ENCODE results near the gene NUP37.

Gene NUP37

DNA sequence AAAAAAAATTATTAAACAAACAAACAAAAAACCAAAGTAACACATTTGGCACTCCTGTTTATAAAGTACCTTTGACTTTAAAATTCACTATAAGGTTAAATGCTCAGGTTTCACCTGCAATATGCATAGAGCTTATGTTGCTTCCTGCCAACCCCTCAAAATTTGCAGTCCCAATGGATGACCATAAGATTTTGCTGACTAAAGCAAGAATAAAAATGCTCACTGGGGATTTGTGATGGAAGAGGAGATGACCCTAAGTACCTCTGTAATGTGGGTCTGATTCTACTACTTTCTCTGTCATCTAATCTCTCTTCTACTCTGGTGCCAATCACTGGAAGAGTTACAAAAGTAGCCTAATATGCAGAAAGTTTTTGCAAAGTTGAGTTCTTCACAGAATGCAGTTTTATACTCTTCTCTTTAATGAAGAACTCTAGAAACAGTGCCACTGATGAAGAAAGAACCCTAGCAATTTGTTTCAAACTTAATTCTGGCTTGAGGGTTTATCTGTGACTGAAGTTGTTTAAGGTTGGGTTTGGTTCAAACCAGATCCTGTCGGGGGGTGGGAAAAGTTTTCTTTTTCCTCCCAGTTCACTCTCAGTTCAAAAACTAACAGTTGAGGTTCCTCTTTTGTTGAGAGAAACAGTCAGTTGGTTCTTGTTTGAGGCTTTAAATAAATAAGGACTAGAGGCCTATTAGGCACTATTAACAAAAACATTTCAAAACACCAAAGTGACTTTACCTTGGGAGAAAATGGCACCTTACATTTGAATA is 69.1 kb downstream of the NUP37 start:
- no peaks in the 10 kb centered on the region for H3K9me3 ChIP-seq (ENCODE audit: control insufficient read depth, low read length)
- H3K27ac ChIP-seq, result no peak overlapping the region
- no peaks in the 10 kb centered on the region for H3K79me2 ChIP-seq
- H3K4me2 ChIP-seq (ENCODE audit: low read length), result no peak overlapping the region
- H3K27me3 ChIP-seq (ENCODE audit: control insufficient read depth, insufficient read depth, low read length), result no peaks in the 10 kb centered on the region
- H3K9ac ChIP-seq, result no peak overlapping the region
- no peak for TF ChIP-seq CTCF (IDR thresholded peaks at IDR 0.05)
- H2AFZ ChIP-seq, result no peak overlapping the region
- H3K36me3 ChIP-seq (ENCODE audit: control insufficient read depth, insufficient read depth, low read length), result no peaks in the 10 kb centered on the region
- H3K4me1 ChIP-seq, result no peaks in the 10 kb centered on the region
- H3K4me3 ChIP-seq (ENCODE audit: low read depth, low read length), result no peak overlapping the region

GRCh38 chr12:102043928-102044327 is 76.0 kb downstream of the NUP37 start:
- H3K79me2 ChIP-seq, result no peaks in the 10 kb centered on the region
- no peaks in the 10 kb centered on the region for H3K9me3 ChIP-seq (ENCODE audit: control insufficient read depth, low read length)
- H3K4me2 ChIP-seq (ENCODE audit: low read length), result no peak overlapping the region
- no peak overlapping the region for H3K4me3 ChIP-seq (ENCODE audit: low read depth, low read length)
- no peak overlapping the region for H3K9ac ChIP-seq
- no peaks in the 10 kb centered on the region for H3K36me3 ChIP-seq (ENCODE audit: control insufficient read depth, insufficient read depth, low read length)
- TF ChIP-seq CTCF (IDR thresholded peaks at IDR 0.05), result no peak
- no peak overlapping the region for H2AFZ ChIP-seq
- no peak overlapping the region for H3K27ac ChIP-seq
- no peaks in the 10 kb centered on the region for H3K27me3 ChIP-seq (ENCODE audit: control insufficient read depth, insufficient read depth, low read length)
- H3K4me1 ChIP-seq, result no peaks in the 10 kb centered on the region

DNA sequence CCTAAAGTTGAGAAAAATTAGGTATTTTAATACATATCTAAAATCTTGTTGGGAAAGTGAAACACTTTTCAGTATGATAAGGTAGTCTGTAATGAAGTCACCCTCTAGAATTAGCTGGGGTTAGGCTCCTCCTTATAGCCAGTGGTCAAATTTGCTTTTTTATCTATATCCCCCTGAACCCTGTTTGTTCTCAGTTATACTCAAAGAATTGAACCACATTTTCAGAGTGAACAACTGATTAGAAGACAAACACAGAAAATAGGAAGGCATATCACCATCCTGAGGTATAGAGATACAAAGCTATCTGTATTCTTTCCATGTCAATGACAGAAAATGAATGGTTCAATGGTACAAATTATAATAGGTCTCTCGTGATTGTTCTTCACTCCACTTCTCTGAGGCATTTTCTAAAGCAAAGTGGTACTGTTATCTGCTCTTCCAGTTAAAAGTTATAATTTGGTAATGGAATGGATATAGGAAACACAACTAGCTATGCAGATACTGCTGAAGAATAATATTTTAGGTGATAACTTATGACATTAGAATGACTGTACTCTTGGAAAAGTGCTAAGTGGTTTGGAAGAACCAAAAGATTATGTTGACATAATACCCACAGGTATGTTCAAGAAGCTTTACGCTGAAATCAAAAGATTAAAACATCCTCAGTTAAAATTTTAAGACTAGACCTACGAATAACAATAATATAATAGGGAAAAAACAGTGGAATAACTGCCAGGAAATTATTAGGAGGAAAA is 85.7 kb downstream of the NUP37 start:
- Histone ChIP-seq H3K79me2 (no peaks in the 10 kb centered on the region), H2AFZ (no peak overlapping the region), H3K9me3 (ENCODE audit: control insufficient read depth, low read length) (no peaks in the 10 kb centered on the region), H3K36me3 (ENCODE audit: control insufficient read depth, insufficient read depth, low read length) (no peaks in the 10 kb centered on the region), H3K27me3 (ENCODE audit: control insufficient read depth, insufficient read depth, low read length) (no peaks in the 10 kb centered on the region), H3K4me3 (ENCODE audit: low read depth, low read length) (no peak overlapping the region), H3K4me2 (ENCODE audit: low read length) (no peak overlapping the region), H3K27ac (no peak overlapping the region), H3K9ac (no peak overlapping the region), H3K4me1 (no peaks in the 10 kb centered on the region)
- no peak for TF ChIP-seq CTCF (IDR thresholded peaks at IDR 0.05)

DNA sequence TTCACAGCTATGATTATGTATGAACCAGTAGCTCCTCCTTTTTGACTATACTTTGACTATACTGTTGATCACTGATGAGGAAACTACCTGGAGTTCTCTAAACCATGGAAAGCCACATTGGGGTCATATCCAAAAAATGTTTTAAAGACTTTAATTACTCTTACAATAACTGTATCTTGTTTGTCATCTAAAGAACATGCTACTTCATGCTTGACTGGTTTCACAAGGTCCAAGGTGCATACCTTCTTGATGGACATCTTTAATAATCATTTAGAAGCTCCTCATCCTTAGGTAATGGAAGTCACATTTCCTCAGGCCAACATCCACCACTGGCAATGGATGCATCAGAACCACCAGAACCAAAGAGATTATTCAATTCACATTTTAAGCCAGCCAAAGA is 88.1 kb downstream of the NUP37 start:
- Histone ChIP-seq H3K27me3 (ENCODE audit: control insufficient read depth, insufficient read depth, low read length) (no peaks in the 10 kb centered on the region), H3K36me3 (ENCODE audit: control insufficient read depth, insufficient read depth, low read length) (no peaks in the 10 kb centered on the region), H3K9ac (no peak overlapping the region), H3K79me2 (no peaks in the 10 kb centered on the region), H3K4me2 (ENCODE audit: low read length) (no peak overlapping the region), H3K9me3 (ENCODE audit: control insufficient read depth, low read length) (no peaks in the 10 kb centered on the region), H2AFZ (no peak overlapping the region), H3K27ac (no peak overlapping the region), H3K4me1 (no peaks in the 10 kb centered on the region), H3K4me3 (ENCODE audit: low read depth, low read length) (no peak overlapping the region)
- TF ChIP-seq CTCF (IDR thresholded peaks at IDR 0.05), result no peak
